Right lobe of liver (tissue), 6 donors: ENCODE data around the gene RNASE13. TPM values are rescaled to one million over a fixed set of nuclear protein-coding genes. Genes with fewer than 3 reads are reported as not detected.

Source experiments
- ATAC-seq, 4 donors: fragments of 200-7000 bp; cut with Tn5 transposase; one replicate each; pipeline ENCODE4 v1.9.1; 2020; ENCODE audit warnings: mild to moderate bottlenecking in 4 of 4, moderate library complexity in 4 of 4
- DNase-seq, 3 donors: peaks; one replicate each; pipeline ENCODE4 v3.0.0-alpha.2; 2020
- H3K27ac ChIP-seq, 3 donors: fragments of 200-600 bp; one replicate each; pipeline ENCODE4 v1.8.0; 2022
- H3K27me3 ChIP-seq, 2 donors: fragments of 200-600 bp; one replicate each; pipeline ENCODE4 v1.8.0; 2022
- H3K36me3 ChIP-seq, 4 donors: fragments of 200-600 bp; sonication (generic) in 1 of 4; one replicate each; pipeline versions ENCODE4 v1.5.1 to v1.8.0; 2017 to 2022; ENCODE audit warnings: control low read depth in 1 of 4
- H3K4me1 ChIP-seq, 4 donors: fragments of 200-600 bp; sonication (generic) in 1 of 4; one replicate each; pipeline versions ENCODE4 v1.5.1 to v1.8.0; 2017 to 2022; ENCODE audit warnings: control low read depth in 1 of 4
- H3K4me3 ChIP-seq, 3 donors: fragments of 200-600 bp; one replicate each; pipeline ENCODE4 v1.8.0; 2022
- H3K9me3 ChIP-seq, 4 donors: fragments of 200-600 bp; sonication (generic) in 1 of 4; one replicate each; pipeline versions ENCODE4 v1.5.1 to v1.8.0; 2017 to 2022; ENCODE audit warnings: control low read depth in 1 of 4
- CTCF ChIP-seq, 4 donors: fragments of 200-600 bp in 3 of 4; fragments of 450-650 bp in 1 of 4; IDR thresholded peaks; one replicate each; pipeline versions ENCODE4 v1.5.1 to v1.8.0; 2016 to 2022; ENCODE audit warnings: antibody characterized with exemption in 4 of 4, mild to moderate bottlenecking in 2 of 4
- POLR2A ChIP-seq: fragments of 450-650 bp; IDR thresholded peaks from one replicate; pipeline ENCODE4 v1.6.1; 2017; ENCODE audit warnings: antibody characterized with exemption, mild to moderate bottlenecking
- WGBS: methylation state at CpG from one replicate; pipeline ENCODE4 v1.1.6; 2018; ENCODE audit warnings: low coverage, low lambda C conversion rate; ENCODE audit not compliant: insufficient coverage; ENCODE audit errors: missing lambda C conversion rate; 5-methylcytosine and 5-hydroxymethylcytosine counted together
- intact Hi-C, 2 donors: fragments of 100-400 bp; cut with DNase I; formaldehyde crosslinking; loops; one replicate each; pipeline versions ENCODE4 v1.11.2 to v1.14.1; 2022
- total RNA-seq, 6 experiments: library from RNA; depleted of rRNA in 2 of 6; stranded (reverse); fragments of >200 nt in 2 of 6; fragmentation: NEBNext Ultra II Directional in 3 of 6; extraction: Animal tissue kit (Norgen Biotek cat#: 25700) in 3 of 6; gene quantifications; one replicate each; pipeline versions ENCODE4 v1.1.0 to v1.2.4, GENCODE V29; 2016 to 2023
- donor health status: DM: no; HTN: yes; CAD: no.
- donor health status: DM: no; HTN: no; CAD: no.
- donor health status: DM: no; HTN: no; CAD: no.
- donor health status: DM: no; HTN: yes; CAD: no.
- donor health status: DM: no; HTN: yes; CAD: no.

RNASE13 gene
- total RNA-seq, 6 experiments from 2014 or later: not detected

GRCh38 chr14:21048638-21049037 lies 14.0 kb upstream of the RNASE13 start:
- WGBS: 13% methylated on average over 2 of the region's 2 CpGs
- DNase-seq: peak in 1 of 3 donors; percentile 63
- intact Hi-C loops: no loop called here
- H3K9me3 ChIP-seq: no peaks in the 10 kb centered on the region
- no peaks in the 10 kb centered on the region for H3K27me3 ChIP-seq
- H3K4me3 ChIP-seq: no peak overlapping the region
- peaks cover 0 to 76% (median 29%) of the 10 kb centered on the region in 4 donors for H3K4me1 ChIP-seq
- peak overlapping the region in 1 of 3 donors; percentile 64 for H3K27ac ChIP-seq
- TF ChIP-seq CTCF (IDR thresholded peaks at IDR 0.05): no peak
- no peak for TF ChIP-seq POLR2A
- no peaks in the 10 kb centered on the region for H3K36me3 ChIP-seq
- peak; percentile 59 to 75 (median 60) for ATAC-seq

- DNase-seq: no peak
- WGBS: 52% methylated on average over 2 of the region's 2 CpGs
- TF ChIP-seq POLR2A (no peak), CTCF (IDR thresholded peaks at IDR 0.05) (no peak)
- peak in 3 of 4 donors; percentile 20 to 44 (median 23) for ATAC-seq
- peaks cover 0 to 74% (median 30%) of the 10 kb centered on the region in 4 donors for H3K4me1 ChIP-seq
- H3K9me3 ChIP-seq: no peaks in the 10 kb centered on the region
- H3K27me3 ChIP-seq: no peaks in the 10 kb centered on the region
- peak overlapping the region in 1 of 3 donors; percentile 64 for H3K27ac ChIP-seq
- no peaks in the 10 kb centered on the region for H3K36me3 ChIP-seq
- no peak overlapping the region for H3K4me3 ChIP-seq
- intact Hi-C loops: no loop called here
Measured at GRCh38 chr14:21047378-21047781, 12.8 kb upstream of the RNASE13 start.

- intact Hi-C loops: no loop called here
- Histone ChIP-seq H3K4me1 (peaks cover 2 to 93% (median 32%) of the 10 kb centered on the region in 4 donors), H3K9me3 (no peaks in the 10 kb centered on the region)
Measured at GRCh38 chr14:21043974-21044618, 9.5 kb upstream of the RNASE13 start.

GRCh38 chr14:21043387-21043973 lies 8.9 kb upstream of the RNASE13 start:
- Histone ChIP-seq H3K27ac (peak overlapping the region; percentile 29 to 61 (median 57)), H3K27me3 (no peaks in the 10 kb centered on the region), H3K4me1 (peaks cover 2 to 93% (median 31%) of the 10 kb centered on the region in 4 donors), H3K9me3 (no peaks in the 10 kb centered on the region), H3K4me3 (peak overlapping the region in 2 of 3 donors; percentile 0 to 17), H3K36me3 (no peaks in the 10 kb centered on the region)
- 22% methylated on average over 2 of the region's 2 CpGs for WGBS
- ATAC-seq: peak; percentile 1 to 37 (median 21)
- intact Hi-C loops: no loop called here
- TF ChIP-seq POLR2A (no peak), CTCF (IDR thresholded peaks at IDR 0.05) (no peak)
- no peak for DNase-seq

More at GRCh38 chr14:21043974-21044618, 9.5 kb upstream of the RNASE13 start:
- H3K27me3 ChIP-seq: no peaks in the 10 kb centered on the region
- TF ChIP-seq CTCF (IDR thresholded peaks at IDR 0.05) (no peak), POLR2A (no peak)
- H3K4me3 ChIP-seq: no peak overlapping the region
- WGBS: 12% methylated on average over 6 of the region's 6 CpGs
- H3K36me3 ChIP-seq: no peaks in the 10 kb centered on the region
- H3K27ac ChIP-seq: peak overlapping the region; percentile 41 to 78 (median 57)
- DNase-seq (peak in 1 of 3 donors; percentile 38), ATAC-seq (peak; percentile 60 to 71 (median 69))
